ENCODE results near the gene KIAA0930. TPM values are rescaled to one million over a fixed set of nuclear protein-coding genes. Genes with fewer than 3 reads are reported as not detected.
"Not testable (repeated sequence)": the region's sequence is repeated elsewhere in the genome, so short reads cannot be mapped to it uniquely, and the experiment has no call there.

The KIAA0930 gene
- total RNA-seq, 8 experiments from 2014 or later: 16.1 to 48.8 (median 21.6) TPM

DNA sequence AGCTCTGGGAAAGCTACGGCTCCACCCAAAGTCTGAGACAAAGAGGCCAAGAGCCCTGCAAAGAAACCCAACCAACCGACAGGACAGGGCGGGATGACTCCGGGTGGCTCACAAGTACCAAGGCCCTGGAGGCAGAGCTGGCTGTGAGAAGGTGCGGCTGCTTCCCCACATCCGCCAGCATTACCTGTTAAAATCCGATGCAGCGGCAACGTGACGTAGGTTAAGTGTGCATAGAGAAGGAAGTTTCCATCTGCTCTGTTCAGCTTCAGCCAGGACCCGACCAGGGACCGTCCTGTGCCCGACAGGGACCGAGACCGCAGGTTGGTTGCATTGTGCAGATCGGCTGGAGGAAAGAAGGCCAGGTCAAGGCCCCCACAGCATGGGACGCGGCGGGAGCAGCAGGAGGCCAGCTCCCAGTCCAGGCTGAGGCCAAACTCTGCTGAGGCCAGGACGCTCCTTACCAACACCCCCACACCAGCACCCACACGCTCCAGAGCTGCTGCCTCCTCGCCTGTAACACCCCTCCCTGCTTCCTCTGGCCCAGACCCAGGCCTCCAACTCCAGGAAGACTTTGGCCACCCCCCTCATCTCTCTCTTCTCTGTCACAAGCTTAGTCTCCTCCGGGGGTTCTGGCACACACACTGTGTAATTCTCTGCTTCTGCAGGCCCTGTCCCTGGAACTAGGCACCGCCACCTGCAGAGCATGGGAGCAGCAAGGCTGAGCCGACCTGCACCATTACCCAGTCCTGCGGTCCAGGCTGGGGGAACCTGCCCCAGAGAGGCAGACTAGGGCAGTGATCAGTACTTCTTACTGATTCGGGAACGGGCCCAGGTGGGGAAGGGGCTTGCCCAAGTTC, 42.9 kb downstream of the KIAA0930 start:
- Histone ChIP-seq H3K27ac (no peak overlapping the region), H3K4me1 (replicated peaks in 1 of 2) (no peaks in the 10 kb centered on the region), H3K4me3 (no peak overlapping the region)
- in situ Hi-C loops (cut with MboI; ENCODE audit: low pct_unique_long_range_greater_than_20kb in 2 of 9, low sequenced_read_pairs in 9 of 9, unreplicated experiment in 9 of 9): no loop called here
- 75 to 100% (median 87%) methylated on average over 2 to 12 of the region's 28 CpGs; no CpG with 5 or more reads in 5 of the 10 experiments for WGBS, 10 experiments
- no peak for ATAC-seq (replicated peaks in 6 of 8)

DNA sequence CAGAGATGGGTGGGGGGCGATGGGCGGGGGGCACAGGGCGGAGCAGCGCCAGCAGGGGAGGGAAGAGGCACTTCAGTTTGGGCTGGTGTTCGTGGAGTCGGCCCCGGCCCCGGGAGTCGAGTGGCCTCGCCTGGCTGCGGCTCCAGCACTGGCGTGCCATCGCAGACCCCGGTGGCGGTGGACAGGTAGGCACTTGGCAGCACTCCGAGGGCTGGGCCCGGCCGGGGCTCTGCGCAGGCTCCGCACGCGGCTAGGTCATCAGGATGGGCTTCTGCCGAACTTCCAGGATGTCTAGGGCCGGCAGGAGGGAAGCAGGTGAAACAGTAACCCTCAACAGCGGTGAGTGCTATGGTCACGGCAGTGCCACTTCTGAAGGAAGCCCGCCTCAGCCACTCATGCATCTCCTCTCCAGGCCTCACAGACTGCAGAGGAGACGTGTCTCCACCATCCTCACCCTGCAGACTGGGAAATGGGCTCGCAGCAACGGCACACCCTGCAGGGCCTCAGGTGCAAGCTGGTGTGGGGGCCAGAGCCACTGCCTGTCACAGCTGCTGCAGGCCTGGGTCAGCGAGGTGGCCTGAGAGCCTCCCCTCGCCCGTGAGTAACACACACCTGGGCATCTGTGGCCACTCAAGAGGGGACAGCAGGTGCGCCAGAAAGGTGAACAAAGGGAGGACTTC, 43.6 kb downstream of the KIAA0930 start:
- 60 to 100% (median 80%) methylated on average over 1 to 3 of the region's 34 CpGs; no CpG with 5 or more reads in 7 of the 10 experiments for WGBS, 10 experiments
- Histone ChIP-seq H3K4me3 (no peak overlapping the region), H3K4me1 (replicated peaks in 1 of 2) (no peaks in the 10 kb centered on the region), H3K27ac (no peak overlapping the region)
- in situ Hi-C loops (cut with MboI; ENCODE audit: low pct_unique_long_range_greater_than_20kb in 2 of 9, low sequenced_read_pairs in 9 of 9, unreplicated experiment in 9 of 9): no loop called here
- no peak for ATAC-seq (replicated peaks in 6 of 8)

DNA sequence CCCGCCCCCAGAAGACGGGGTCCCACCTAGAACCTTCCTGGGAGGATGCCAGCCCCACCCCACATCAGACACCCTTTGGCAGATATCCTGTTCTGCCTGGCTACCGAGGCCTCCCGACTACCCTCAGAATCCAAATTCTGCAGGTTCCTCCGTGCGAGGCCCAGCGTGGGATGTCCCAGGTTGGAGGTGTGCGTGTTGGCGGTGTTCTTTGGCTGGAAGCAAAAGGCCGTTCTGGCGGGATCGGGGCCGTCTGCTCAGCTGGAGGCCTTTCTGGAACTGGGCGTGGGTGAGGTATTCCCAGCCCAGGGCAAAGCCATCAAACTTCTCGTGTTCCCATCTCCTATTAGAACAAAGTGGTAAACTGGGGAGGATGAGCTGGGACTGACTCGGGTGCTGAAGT, 44.4 kb downstream of the KIAA0930 start:
- no peak overlapping the region for H3K4me3 ChIP-seq
- H3K27ac ChIP-seq: no peak overlapping the region
- WGBS, 10 experiments: 87 to 93% (median 87%) methylated on average over 3 of the region's 16 CpGs; no CpG with 5 or more reads in 7 of the 10 experiments
- no peaks in the 10 kb centered on the region for H3K4me1 ChIP-seq (replicated peaks in 1 of 2)
- in situ Hi-C loops (cut with MboI; ENCODE audit: low pct_unique_long_range_greater_than_20kb in 2 of 9, low sequenced_read_pairs in 9 of 9, unreplicated experiment in 9 of 9): no loop called here
- ATAC-seq (replicated peaks in 6 of 8): no peak

DNA sequence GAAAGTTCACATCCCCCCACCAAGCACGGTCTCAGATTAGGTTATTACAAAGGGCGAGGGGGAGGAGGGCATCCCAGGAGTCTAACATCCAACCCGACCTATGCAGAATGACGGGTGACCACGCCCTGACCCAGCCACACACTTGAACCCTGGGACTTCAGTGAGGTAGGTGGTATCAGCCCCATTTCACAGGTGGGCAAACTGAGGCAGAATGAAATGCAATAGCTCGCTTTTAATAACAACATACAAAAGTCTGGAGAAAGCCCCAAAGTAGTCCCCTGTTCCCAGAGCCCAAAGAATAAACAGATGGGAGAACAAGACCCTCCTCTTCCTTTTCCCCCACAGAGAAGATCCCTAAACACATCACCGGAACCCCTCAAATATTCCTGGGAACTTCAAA, 45.1 kb downstream of the KIAA0930 start:
- no peak for ATAC-seq (replicated peaks in 6 of 8)
- WGBS, 10 experiments: 73 to 100% (median 80%) methylated on average over 1 to 5 of the region's 7 CpGs; no CpG with 5 or more reads in 3 of the 10 experiments
- no peak overlapping the region for H3K27ac ChIP-seq

GRCh38 chr22:45194686-45195085, 46.0 kb downstream of the KIAA0930 start:
- H3K4me3 ChIP-seq: no peak overlapping the region
- H3K4me1 ChIP-seq (replicated peaks in 1 of 2): no peaks in the 10 kb centered on the region
- ATAC-seq (replicated peaks in 6 of 8): no peak
- no peak overlapping the region for H3K27ac ChIP-seq
- 85 to 93% (median 92%) methylated on average over 3 to 12 of the region's 17 CpGs; no CpG with 5 or more reads in 6 of the 10 experiments for WGBS, 10 experiments
- in situ Hi-C loops (cut with MboI; ENCODE audit: low pct_unique_long_range_greater_than_20kb in 2 of 9, low sequenced_read_pairs in 9 of 9, unreplicated experiment in 9 of 9): no loop called here

More for the DNA sequence above, 45.1 kb downstream of the KIAA0930 start:
- Histone ChIP-seq H3K4me1 (replicated peaks in 1 of 2) (no peaks in the 10 kb centered on the region), H3K4me3 (no peak overlapping the region)
- in situ Hi-C loops (cut with MboI; ENCODE audit: low pct_unique_long_range_greater_than_20kb in 2 of 9, low sequenced_read_pairs in 9 of 9, unreplicated experiment in 9 of 9): no loop called here

- Histone ChIP-seq H3K27ac (no peak overlapping the region), H3K4me3 (no peak overlapping the region), H3K4me1 (replicated peaks in 1 of 2) (no peaks in the 10 kb centered on the region)
- peak in 6 of 8 experiments; percentile 34 to 77 (median 52) for ATAC-seq (replicated peaks in 6 of 8)
- in situ Hi-C loops (cut with MboI; ENCODE audit: low pct_unique_long_range_greater_than_20kb in 2 of 9, low sequenced_read_pairs in 9 of 9, unreplicated experiment in 9 of 9): no loop called here
- WGBS, 10 experiments: 20 to 70% (median 31%) methylated on average over 1 to 6 of the region's 13 CpGs; no CpG with 5 or more reads in 4 of the 10 experiments
These were observed 48.0 kb downstream of the KIAA0930 start for GRCh38 chr22:45192701-45193187.

DNA sequence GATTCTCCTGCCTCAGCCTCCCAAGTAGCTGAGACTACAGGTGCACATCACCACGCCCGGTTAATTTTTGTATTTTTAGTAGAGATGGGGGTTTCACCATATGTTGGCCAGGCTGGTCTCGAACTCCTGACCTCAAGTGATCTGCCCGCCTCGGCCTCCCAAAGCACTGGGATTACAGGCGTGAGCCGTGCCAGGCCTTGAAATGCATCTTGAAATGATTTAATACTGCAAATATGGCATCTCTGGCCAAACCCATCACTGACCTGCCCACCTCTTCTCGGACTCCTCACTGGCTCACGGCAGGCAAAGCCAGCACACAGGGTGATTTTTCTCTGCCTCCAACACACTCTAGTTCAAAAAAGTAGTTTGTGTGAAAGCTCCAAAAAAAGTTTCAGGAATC, 48.9 kb downstream of the KIAA0930 start:
- H3K27ac ChIP-seq; H3K4me1 ChIP-seq (replicated peaks in 1 of 2); H3K4me3 ChIP-seq; in situ Hi-C loops (cut with MboI; ENCODE audit: low pct_unique_long_range_greater_than_20kb in 2 of 9, low sequenced_read_pairs in 9 of 9, unreplicated experiment in 9 of 9); ATAC-seq (replicated peaks in 6 of 8): not testable (repeated sequence)
- 75 to 100% (median 98%) methylated on average over 1 to 9 of the region's 9 CpGs; no CpG with 5 or more reads in 4 of the 10 experiments for WGBS, 10 experiments

DNA sequence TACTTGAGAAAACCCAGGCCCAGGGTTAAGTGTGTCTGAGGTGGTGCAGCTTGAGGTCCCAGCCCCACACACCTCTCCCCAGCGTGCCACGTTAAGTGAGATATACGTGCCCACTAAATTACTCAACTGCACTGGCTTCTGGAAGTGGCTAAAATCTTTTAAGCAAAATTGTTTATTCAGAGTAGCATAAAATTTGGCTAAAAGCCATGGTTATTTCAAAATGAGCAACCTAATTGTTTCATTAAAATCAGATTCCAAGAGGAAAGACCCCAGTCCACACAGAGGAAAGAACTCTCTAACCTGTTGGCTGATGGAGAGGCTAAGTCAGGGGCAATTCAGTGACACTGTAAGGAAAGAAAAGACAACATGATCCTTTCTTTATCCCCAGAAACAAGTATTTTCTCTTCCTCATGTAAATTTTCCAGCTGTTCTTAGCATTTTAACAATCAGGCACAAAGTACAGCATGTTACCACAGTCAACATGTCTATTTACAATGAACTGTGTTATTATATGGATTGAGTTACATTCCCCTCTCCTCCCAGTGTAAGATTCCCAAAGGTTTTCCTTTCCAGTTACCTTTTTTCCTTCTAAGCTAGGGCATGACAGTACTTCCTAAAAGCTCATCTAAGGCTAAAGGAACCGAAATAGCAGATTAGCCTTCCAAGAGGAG, 50.4 kb downstream of the KIAA0930 start:
- Histone ChIP-seq H3K4me3 (no peak overlapping the region), H3K4me1 (replicated peaks in 1 of 2) (no peaks in the 10 kb centered on the region), H3K27ac (no peak overlapping the region)
- WGBS, 10 experiments: 67 to 100% (median 90%) methylated on average over 1 to 4 of the region's 4 CpGs; no CpG with 5 or more reads in 1 of the 10 experiments
- no peak for ATAC-seq (replicated peaks in 6 of 8)
- in situ Hi-C loops (cut with MboI; ENCODE audit: low pct_unique_long_range_greater_than_20kb in 2 of 9, low sequenced_read_pairs in 9 of 9, unreplicated experiment in 9 of 9): no loop called here

- ATAC-seq (replicated peaks in 6 of 8): no peak
- in situ Hi-C loops (cut with MboI; ENCODE audit: low pct_unique_long_range_greater_than_20kb in 2 of 9, low sequenced_read_pairs in 9 of 9, unreplicated experiment in 9 of 9): no loop called here
- Histone ChIP-seq H3K27ac (no peak overlapping the region), H3K4me1 (replicated peaks in 1 of 2) (no peaks in the 10 kb centered on the region), H3K4me3 (no peak overlapping the region)
- 0 to 100% (median 90%) methylated on average over 1 to 14 of the region's 16 CpGs; no CpG with 5 or more reads in 3 of the 10 experiments for WGBS, 10 experiments
These were observed 51.9 kb downstream of the KIAA0930 start for GRCh38 chr22:45188779-45189178.

DNA sequence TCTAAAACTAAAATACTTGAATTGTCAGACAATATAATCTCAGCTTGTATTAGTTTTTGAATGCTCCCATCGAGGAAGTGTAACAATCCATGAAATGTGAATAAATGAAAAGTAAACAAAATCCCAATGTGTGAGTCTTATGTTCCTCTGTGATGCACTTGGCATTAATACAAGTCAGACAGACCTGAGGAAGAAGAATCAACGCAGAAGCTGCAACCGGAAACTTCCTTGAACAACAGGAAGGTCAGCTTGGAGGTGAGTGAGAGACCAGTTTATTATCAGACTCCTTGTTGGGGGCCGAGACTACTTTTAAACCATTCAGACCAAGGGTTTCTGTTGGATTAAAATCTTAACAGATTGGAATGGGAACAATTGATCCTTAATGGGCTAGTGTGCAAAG, 52.8 kb downstream of the KIAA0930 start:
- no peak overlapping the region for H3K4me3 ChIP-seq
- in situ Hi-C loops (cut with MboI; ENCODE audit: low pct_unique_long_range_greater_than_20kb in 2 of 9, low sequenced_read_pairs in 9 of 9, unreplicated experiment in 9 of 9): no loop called here
- no peak for ATAC-seq (replicated peaks in 6 of 8)
- WGBS, 10 experiments: 61 to 96% (median 85%) methylated on average over 1 to 4 of the region's 4 CpGs; no CpG with 5 or more reads in 2 of the 10 experiments
- no peak overlapping the region for H3K27ac ChIP-seq
- no peaks in the 10 kb centered on the region for H3K4me1 ChIP-seq (replicated peaks in 1 of 2)

DNA sequence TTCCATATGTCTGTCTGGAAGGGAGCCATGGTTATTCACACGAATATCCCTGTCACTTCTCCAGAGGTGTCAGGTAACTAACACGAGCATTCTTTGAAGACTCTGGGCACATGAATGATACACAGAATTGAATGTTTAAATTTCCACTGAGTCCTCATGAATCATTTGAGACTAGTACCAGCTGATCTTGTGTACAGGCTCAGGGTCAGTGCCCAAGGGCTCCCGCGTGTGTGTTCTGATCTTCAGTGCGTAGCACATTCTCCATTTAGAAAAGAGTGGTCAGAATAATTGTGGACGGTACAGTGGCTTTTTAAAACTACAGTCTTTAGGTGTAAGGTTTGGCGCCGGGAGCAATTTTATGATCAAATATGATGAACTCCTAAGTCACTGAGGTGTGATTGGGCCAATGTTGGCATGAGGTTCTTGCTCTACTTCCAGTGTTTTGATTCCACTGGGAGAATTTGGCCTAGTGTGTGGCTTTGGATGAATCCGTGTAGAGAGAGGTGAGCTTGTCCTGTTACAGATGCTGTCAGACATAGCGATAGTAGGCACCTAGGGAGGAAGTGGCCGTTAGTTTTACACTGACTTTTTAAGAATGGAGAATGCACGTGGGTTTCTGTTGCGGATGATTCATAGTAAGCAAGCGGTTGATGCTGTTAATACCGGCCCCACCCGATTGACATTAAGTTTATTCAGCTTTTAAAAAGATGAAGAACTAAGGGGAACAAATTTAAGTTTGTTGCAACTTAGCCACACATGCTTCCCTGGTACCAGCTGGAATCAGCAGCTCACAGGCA, 54.8 kb downstream of the KIAA0930 start:
- 34 to 99% (median 95%) methylated on average over 2 to 15 of the region's 16 CpGs for WGBS, 10 experiments
- H3K4me3 ChIP-seq: no peak overlapping the region
- no peaks in the 10 kb centered on the region for H3K4me1 ChIP-seq (replicated peaks in 1 of 2)
- H3K27ac ChIP-seq: no peak overlapping the region
- in situ Hi-C loops (cut with MboI; ENCODE audit: low pct_unique_long_range_greater_than_20kb in 2 of 9, low sequenced_read_pairs in 9 of 9, unreplicated experiment in 9 of 9): no loop called here
- peak in 3 of 8 experiments; percentile 41 to 89 (median 89) for ATAC-seq (replicated peaks in 6 of 8)

DNA sequence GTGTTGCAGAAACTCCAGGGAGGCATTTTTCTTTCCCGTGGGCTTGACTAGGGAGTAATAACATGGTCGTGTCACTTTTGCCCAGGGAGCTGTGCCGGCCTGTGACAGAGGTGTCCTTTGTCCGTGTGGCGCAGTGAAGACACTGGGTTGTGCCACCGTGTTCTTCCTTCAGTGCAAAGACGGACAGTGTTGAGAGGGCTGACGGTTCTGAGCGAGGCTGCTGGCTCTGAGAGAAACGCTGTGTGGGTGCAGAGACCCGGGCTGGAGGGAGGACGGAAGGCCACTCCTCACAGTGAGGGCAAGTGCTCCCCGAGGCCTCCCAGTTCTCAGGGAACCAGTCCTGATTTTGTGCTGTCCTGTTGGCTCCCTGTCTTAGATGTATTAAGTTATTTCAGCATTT, 56.7 kb downstream of the KIAA0930 start:
- 80 to 100% (median 94%) methylated on average over 1 to 6 of the region's 13 CpGs; no CpG with 5 or more reads in 6 of the 10 experiments for WGBS, 10 experiments
- no peak overlapping the region for H3K27ac ChIP-seq

More for the DNA sequence above, 56.7 kb downstream of the KIAA0930 start:
- ATAC-seq (replicated peaks in 6 of 8): no peak
- Histone ChIP-seq H3K4me3 (no peak overlapping the region), H3K4me1 (replicated peaks in 1 of 2) (no peaks in the 10 kb centered on the region)
- in situ Hi-C loops (cut with MboI; ENCODE audit: low pct_unique_long_range_greater_than_20kb in 2 of 9, low sequenced_read_pairs in 9 of 9, unreplicated experiment in 9 of 9): no loop called here

Measured in motor neuron (in vitro differentiated cells).